PC-9 (cell line): ENCODE data around the gene USP12. TPM values are rescaled to one million over a fixed set of nuclear protein-coding genes. Genes with fewer than 3 reads are reported as not detected.

ENCODE experiments used
- BruUV-seq: library from RNA; stranded (reverse); fragments of 400-500 nt; replicated peaks from 2 replicates; lab custom pipeline; 2021; lab: Mats Ljungman, UMichigan
- CTCF ChIA-PET: fragments of 300-600 bp; sonication (Branson Sonifier 250); formaldehyde crosslinking; loops from one replicate; lab custom pipeline; 2022; ENCODE audit warnings: antibody characterized with exemption; lab: Charles Lee
- POLR2A ChIA-PET: fragments of 300-600 bp; sonication (Branson Sonifier 250); formaldehyde crosslinking; loops from one replicate; lab custom pipeline; 2022; ENCODE audit warnings: antibody characterized with exemption; ENCODE audit not compliant: unreplicated experiment; lab: Charles Lee
- DNase-seq, 2 experiments: peaks; one replicate each; pipeline versions ENCODE4 v3.0.0 to v3.0.0-alpha.2; 2015 to 2022; ENCODE audit warnings: mixed read lengths in 1 of 2
- H2AFZ ChIP-seq: fragments of 200-600 bp; sonication (generic); 2 replicates; pipeline ENCODE4 v1.8.1; 2017; ENCODE audit warnings: antibody characterized with exemption
- H3F3A ChIP-seq: fragments of 200-600 bp; sonication (generic); 2 replicates; pipeline ENCODE4 v1.8.1; 2017; ENCODE audit warnings: antibody characterized with exemption, mild to moderate bottlenecking, low read depth; ENCODE audit not compliant: insufficient read depth
- H3K27ac ChIP-seq: fragments of 200-600 bp; sonication (generic); 2 replicates; pipeline ENCODE4 v1.6.1; 2016; ENCODE audit warnings: mixed run types
- H3K27me3 ChIP-seq: fragments of 200-600 bp; sonication (generic); 2 replicates; pipeline ENCODE4 v1.6.1; 2016; ENCODE audit warnings: low read depth, mixed run types; ENCODE audit not compliant: insufficient read depth
- H3K36me3 ChIP-seq: fragments of 200-600 bp; sonication (generic); 2 replicates; pipeline ENCODE4 v1.6.1; 2016; ENCODE audit warnings: low read depth, mixed run types
- H3K4me1 ChIP-seq: fragments of 200-600 bp; sonication (generic); replicated peaks from 2 replicates; pipeline ENCODE4 v1.6.1; 2016; ENCODE audit warnings: mixed run types; ENCODE audit not compliant: insufficient read depth
- H3K4me2 ChIP-seq: fragments of 200-600 bp; sonication (generic); 2 replicates; pipeline ENCODE4 v1.6.1; 2017; ENCODE audit warnings: mixed run types
- H3K4me3 ChIP-seq: fragments of 200-600 bp; sonication (generic); 2 replicates; pipeline ENCODE4 v1.6.1; 2016; ENCODE audit warnings: mixed run types
- H3K79me2 ChIP-seq: fragments of 200-600 bp; sonication (generic); 2 replicates; pipeline ENCODE4 v1.6.1; 2017; ENCODE audit warnings: low read depth, mixed run types
- H3K9me2 ChIP-seq: fragments of 200-600 bp; sonication (generic); 2 replicates; pipeline ENCODE4 v1.8.1; 2017; ENCODE audit warnings: mild to moderate bottlenecking; ENCODE audit not compliant: insufficient read depth
- H3K9me3 ChIP-seq: fragments of 200-600 bp; sonication (generic); 2 replicates; pipeline ENCODE4 v1.8.1; 2016; ENCODE audit warnings: low read depth; ENCODE audit not compliant: insufficient read depth
- H4K20me1 ChIP-seq: fragments of 200-600 bp; sonication (generic); 2 replicates; pipeline ENCODE4 v1.8.1; 2017; ENCODE audit not compliant: insufficient read depth
- CTCF ChIP-seq: fragments of 200-600 bp; sonication (generic); conservative IDR thresholded peaks from 2 replicates; pipeline ENCODE4 v1.6.1; 2017; ENCODE audit warnings: mixed run types, antibody characterized with exemption, mild to moderate bottlenecking, moderate library complexity
- EZH2 ChIP-seq: fragments of 200-600 bp; sonication (generic); IDR thresholded peaks from 2 replicates; pipeline ENCODE4 v1.8.0; 2017; ENCODE audit warnings: antibody characterized with exemption, low read depth
- intact Hi-C: fragments of 100-400 bp; cut with micrococcal nuclease; formaldehyde crosslinking; loops from one replicate; pipeline ENCODE4 v1.10.0; 2022; ENCODE audit not compliant: unreplicated experiment
- total RNA-seq: library from RNA; stranded (reverse); gene quantifications from 2 replicates; pipeline ENCODE4 v1.2.3, GENCODE V29; 2021

The USP12 gene
- total RNA-seq, 1 experiment from 2014 or later: 20.8 TPM

GRCh38 chr13:27132538-27132937 is 39.1 kb downstream of the USP12 start:
- no peak for DNase-seq
- POLR2A ChIA-PET: interaction anchor here (0.7 kb wide), 1 partner anchor 13 kb away, joined by 4 read pairs; no protein-coding TSS in a partner anchor
- Histone ChIP-seq H3K4me3 (no peak overlapping the region), H3K4me2 (no peak overlapping the region), H3F3A (peaks cover 16% of the 10 kb centered on the region), H3K27ac (peak overlapping the region; percentile 57; the same call in 1 of the 2 replicates), H2AFZ (no peak overlapping the region), H3K36me3 (0 out of 2 replicates have a peak, but pooled peaks cover 6% of the 10 kb centered on the region), H3K4me1 (peaks cover 14% of the 10 kb centered on the region; the same call in 1 of the 2 replicates), H4K20me1 (no peaks in the 10 kb centered on the region; the same call in 1 of the 2 replicates), H3K27me3 (no peaks in the 10 kb centered on the region), H3K9me3 (peaks cover 10% of the 10 kb centered on the region; the same call in 1 of the 2 replicates), H3K9me2 (0 out of 2 replicates have a peak, but pooled peaks cover 3% of the 10 kb centered on the region), H3K79me2 (peaks cover 79% of the 10 kb centered on the region)
- TF ChIP-seq EZH2 (no peak), CTCF (no peak)
- intact Hi-C loops: no loop called here
- no TSS peak for BruUV-seq
- CTCF ChIA-PET: no interaction called here

- Histone ChIP-seq H4K20me1 (0 out of 2 replicates have a peak, but pooled peaks cover 4% of the 10 kb centered on the region), H3K9me3 (peaks cover 10% of the 10 kb centered on the region; the same call in 1 of the 2 replicates), H3K4me3 (no peak overlapping the region), H3K4me1 (peaks cover 14% of the 10 kb centered on the region; the same call in 1 of the 2 replicates), H3K27me3 (no peaks in the 10 kb centered on the region), H3F3A (peaks cover 16% of the 10 kb centered on the region), H3K27ac (peak overlapping the region; percentile 57), H3K36me3 (0 out of 2 replicates have a peak, but pooled peaks cover 6% of the 10 kb centered on the region), H3K9me2 (no peaks in the 10 kb centered on the region), H2AFZ (no peak overlapping the region), H3K79me2 (peaks cover 80% of the 10 kb centered on the region), H3K4me2 (peak overlapping the region; percentile 41)
- CTCF ChIA-PET: no interaction called here
- TF ChIP-seq CTCF (no peak), EZH2 (no peak)
- POLR2A ChIA-PET: no interaction called here
- DNase-seq: no peak
- intact Hi-C loops: no loop called here
- BruUV-seq: no TSS peak
Measured at GRCh38 chr13:27131906-27132305, 39.7 kb downstream of the USP12 start.

- H3K27ac ChIP-seq: peak overlapping the region; percentile 57
- H4K20me1 ChIP-seq: 0 out of 2 replicates have a peak, but pooled peaks cover 6% of the 10 kb centered on the region
- peak overlapping the region; percentile 41 for H3K4me2 ChIP-seq
- peaks cover 16% of the 10 kb centered on the region for H3F3A ChIP-seq
- 0 out of 2 replicates have a peak overlapping the region, but pooled peaks have one; percentile 22 for H3K4me3 ChIP-seq
- CTCF ChIA-PET: no interaction called here
- peaks cover 14% of the 10 kb centered on the region; the same call in 1 of the 2 replicates for H3K4me1 ChIP-seq
- POLR2A ChIA-PET: no interaction called here
- H3K27me3 ChIP-seq: no peaks in the 10 kb centered on the region
- intact Hi-C loops: no loop called here
- 0 out of 2 replicates have a peak, but pooled peaks cover 6% of the 10 kb centered on the region for H3K36me3 ChIP-seq
- no peak overlapping the region for H2AFZ ChIP-seq
- no TSS peak for BruUV-seq
- DNase-seq: peak in 1 of 2 experiments; percentile 86
- H3K9me2 ChIP-seq: no peaks in the 10 kb centered on the region
- H3K9me3 ChIP-seq: peaks cover 10% of the 10 kb centered on the region; the same call in 1 of the 2 replicates
- TF ChIP-seq CTCF (no peak), EZH2 (no peak)
- H3K79me2 ChIP-seq: peaks cover 80% of the 10 kb centered on the region
Measured at GRCh38 chr13:27130979-27131623, 40.5 kb downstream of the USP12 start.
